Endothelial cell of umbilical vein (primary cell): ENCODE results near the gene AK4. TPM values are rescaled to one million over a fixed set of nuclear protein-coding genes. Genes with fewer than 3 reads are reported as not detected.
A peak's percentile ranks its signal among the peaks of the same experiment; 100 is the strongest.

Experiments used
- BruUV-seq: library from RNA; stranded (reverse); fragments of 400-500 nt; replicated peaks from 2 replicates; lab custom pipeline; 2021; lab: Mats Ljungman, UMichigan
- CTCF ChIA-PET: fragments of 300-600, 350-600 bp; sonication (Branson Sonifier 250); formaldehyde crosslinking; loops from one replicate; lab custom pipeline; 2021; ENCODE audit warnings: antibody characterized with exemption, inconsistent platforms; lab: Charles Lee
- POLR2A ChIA-PET: fragments of 300-600, 350-600 bp; sonication (Branson Sonifier 250); formaldehyde crosslinking; loops from one replicate; lab custom pipeline; 2021; ENCODE audit warnings: antibody characterized with exemption, inconsistent platforms; lab: Charles Lee
- DNase-seq: peaks from one replicate; pipeline ENCODE4 v3.0.0-alpha.2; 2011; ENCODE audit warnings: low read depth, low spot score
- FAIRE-seq: peaks from 2 replicates; lab custom pipeline; 2011; peaks lifted over from hg19 to GRCh38; lab: Jason Lieb, UNC
- H2AFZ ChIP-seq: 2 replicates; pipeline ENCODE4 v1.6.0; 2012; ENCODE audit warnings: low read depth, low read length, control low read depth, inconsistent platforms
- H3K27ac ChIP-seq: 2 replicates; pipeline ENCODE4 v1.5.1; 2011; ENCODE audit warnings: low read depth, mild to moderate bottlenecking, control low read depth, low read length, moderate library complexity; ENCODE audit not compliant: insufficient read depth
- H3K27me3 ChIP-seq, 2 experiments: 2 replicates each; pipeline versions ENCODE4 v1.6.0 to v1.6.1; 2011; ENCODE audit warnings: low read length in 2 of 2, mixed read lengths in 1 of 2; ENCODE audit not compliant: control insufficient read depth in 2 of 2, insufficient read depth in 2 of 2
- H3K36me3 ChIP-seq, 2 experiments: 2 replicates in 1 of 2; 3 replicates in 1 of 2; pipeline ENCODE4 v1.5.1; 2011; ENCODE audit warnings: low read length in 2 of 2, mild to moderate bottlenecking in 1 of 2, moderate library complexity in 1 of 2; ENCODE audit not compliant: control insufficient read depth in 2 of 2, insufficient read depth in 2 of 2; ENCODE audit errors: extremely low read depth in 1 of 2
- H3K4me1 ChIP-seq: 3 replicates; pipeline ENCODE4 v1.5.1; 2011; ENCODE audit warnings: mild to moderate bottlenecking, low read length; ENCODE audit not compliant: control insufficient read depth, insufficient read depth; ENCODE audit errors: extremely low read depth
- H3K4me2 ChIP-seq: 2 replicates; pipeline ENCODE4 v1.6.1; 2011; ENCODE audit warnings: low read length, control low read depth, mixed read lengths; ENCODE audit not compliant: insufficient read depth
- H3K4me3 ChIP-seq, 3 experiments: fragments of 200-600 bp in 1 of 3; sonication (generic), shearing (Covaris generic) in 1 of 3; replicated peaks in 1 of 3; 2 replicates each; pipeline ENCODE4 v1.5.1; 2011 to 2016; ENCODE audit warnings: control low read depth in 3 of 3, low read length in 3 of 3, mild to moderate bottlenecking in 2 of 3, inconsistent platforms in 1 of 3, low read depth in 1 of 3, moderate library complexity in 1 of 3; ENCODE audit not compliant: insufficient read depth in 1 of 3
- H3K79me2 ChIP-seq: 2 replicates; pipeline ENCODE4 v1.6.0; 2012; ENCODE audit warnings: low read length, inconsistent platforms; ENCODE audit not compliant: control insufficient read depth, insufficient read depth
- H3K9ac ChIP-seq: replicated peaks from 2 replicates; pipeline ENCODE3; 2011; ENCODE audit warnings: low read length, control low read depth; ENCODE audit not compliant: insufficient read depth; ENCODE audit errors: extremely low read depth
- H3K9me1 ChIP-seq: replicated peaks from 3 replicates; pipeline ENCODE4 v1.6.0; 2011; ENCODE audit warnings: mild to moderate bottlenecking, low read length; ENCODE audit not compliant: control insufficient read depth, insufficient read depth; ENCODE audit errors: extremely low read depth
- H3K9me3 ChIP-seq: replicated peaks from 2 replicates; pipeline ENCODE4 v1.5.1; 2012; ENCODE audit warnings: low read length, inconsistent platforms; ENCODE audit not compliant: control insufficient read depth, insufficient read depth
- H4K20me1 ChIP-seq: replicated peaks from 2 replicates; pipeline ENCODE3; 2011; ENCODE audit warnings: mild to moderate bottlenecking, low read length; ENCODE audit not compliant: control insufficient read depth, insufficient read depth; ENCODE audit errors: extremely low read depth
- CTCF ChIP-seq, 2 donors: IDR thresholded peaks; 1 replicate in 1 of 2; 2 replicates in 1 of 2; pipeline ENCODE4 v1.5.1; 2011; ENCODE audit warnings: low read length in 2 of 2, mild to moderate bottlenecking in 2 of 2, moderate library complexity in 2 of 2, control low read depth in 1 of 2, inconsistent platforms in 1 of 2, low read depth in 1 of 2; ENCODE audit not compliant: insufficient read depth in 1 of 2; ENCODE audit errors: extremely low read depth in 1 of 2
- EZH2 ChIP-seq: IDR thresholded peaks from 2 replicates; pipeline ENCODE4 v1.6.1; 2012; ENCODE audit warnings: borderline replicate concordance, low read depth, mild to moderate bottlenecking, moderate library complexity, low read length, inconsistent platforms; ENCODE audit not compliant: severe bottlenecking
- FOS ChIP-seq: IDR thresholded peaks from 2 replicates; pipeline ENCODE4 v1.6.1; 2011; ENCODE audit warnings: mild to moderate bottlenecking, low read length, moderate library complexity, borderline replicate concordance; ENCODE audit not compliant: insufficient read depth
- GATA2 ChIP-seq: IDR thresholded peaks from 2 replicates; pipeline ENCODE4 v1.7.0; 2011; ENCODE audit warnings: low read depth, mild to moderate bottlenecking, moderate library complexity, mixed read lengths, low read length; ENCODE audit not compliant: insufficient read length, insufficient read depth
- JUN ChIP-seq: IDR thresholded peaks from 2 replicates; pipeline ENCODE4 v1.6.1; 2011; ENCODE audit warnings: borderline replicate concordance, low read depth; ENCODE audit not compliant: insufficient read length, insufficient read depth
- MAX ChIP-seq: IDR thresholded peaks from 2 replicates; pipeline ENCODE4 v1.6.1; 2011; ENCODE audit not compliant: insufficient read depth, insufficient read length
- MYC ChIP-seq: IDR thresholded peaks from one replicate; pipeline ENCODE4 v1.6.1; 2011; ENCODE audit warnings: mild to moderate bottlenecking, low read depth, low read length
- POLR2A ChIP-seq: IDR thresholded peaks from 2 replicates; pipeline ENCODE4 v1.6.1; 2012; ENCODE audit warnings: low read depth, mild to moderate bottlenecking, control low read depth, low read length
- POLR2AphosphoS5 ChIP-seq: IDR thresholded peaks from 2 replicates; pipeline ENCODE4 v1.6.1; 2012; ENCODE audit warnings: low read depth, mild to moderate bottlenecking, control low read depth, low read length, moderate library complexity; ENCODE audit not compliant: insufficient read depth
- dilution Hi-C: fragments of 300-500 bp; cut with MboI; formaldehyde crosslinking; loops from one replicate; pipeline ENCODE4 v1.15.0; 2019; ENCODE audit warnings: low sequenced_read_pairs; ENCODE audit not compliant: extremely low pct_ligation_motif_present
- intact Hi-C: fragments of 100-400 bp; cut with micrococcal nuclease; formaldehyde crosslinking; loops from one replicate; pipeline ENCODE4 v1.10.0; 2022
- polyA plus RNA-seq, 4 experiments: library from polyadenylated mRNA; depleted of rRNA in 3 of 4; stranded (reverse) in 3 of 4; unstranded in 1 of 4; fragments of >200 nt; gene quantifications; 2 replicates each; pipeline versions ENCODE4 v1.2.1 to v1.2.3, GENCODE V29; 2011 to 2012; ENCODE audit warnings: missing spikeins in 1 of 4
- total RNA-seq: library from RNA; stranded (reverse); gene quantifications from 2 replicates; pipeline ENCODE4 v1.2.3, GENCODE V29; 2021

AK4 gene
- total and polyA plus RNA-seq, 2 donors (not counting 3 experiments of a cell fraction or from before 2014, with no cell fraction given) = 2.2 to 5.6 TPM

- no peaks in the 10 kb centered on the region for H3K9me3 ChIP-seq
- CTCF ChIA-PET = no interaction called here
Observed at GRCh38 chr1:65172936-65173690, 25.1 kb downstream of the AK4 start.

GRCh38 chr1:65174585-65174984 lies 26.6 kb downstream of the AK4 start:
- Histone ChIP-seq H3K4me3 (no peak overlapping the region), H3K36me3 (no peaks in the 10 kb centered on the region), H3K27me3 (no peaks in the 10 kb centered on the region), H3K4me2 (no peak overlapping the region), H3K4me1 (no peaks in the 10 kb centered on the region), H3K9me1 (no peaks in the 10 kb centered on the region), H3K79me2 (no peaks in the 10 kb centered on the region), H4K20me1 (no peaks in the 10 kb centered on the region), H2AFZ (no peak overlapping the region), H3K27ac (no peak overlapping the region), H3K9ac (no peak overlapping the region), H3K9me3 (no peaks in the 10 kb centered on the region)
- intact Hi-C loops = no loop called here
- TF ChIP-seq MAX = no peak
- TF ChIP-seq FOS = no peak
- TF ChIP-seq POLR2A = no peak
- TF ChIP-seq GATA2 = no peak
- TF ChIP-seq EZH2 = no peak
- TF ChIP-seq POLR2AphosphoS5 = no peak
- no peak for TF ChIP-seq JUN
- TF ChIP-seq CTCF (IDR thresholded peaks at IDR 0.05; ENCODE audit: extremely low read depth in 1 of 2, insufficient read depth in 1 of 2, low read depth in 1 of 2, low read length in 2 of 2) = no peak
- no peak for TF ChIP-seq MYC
- no TSS peak for BruUV-seq
- dilution Hi-C loops = no loop called here
- POLR2A ChIA-PET = no interaction called here
- CTCF ChIA-PET = interaction anchor here (1.4 kb wide), 1 partner anchor 26 kb away, joined by 3 read pairs; no protein-coding TSS in a partner anchor
- DNase-seq (no peak), FAIRE-seq (no peak)

More at GRCh38 chr1:65172936-65173690, 25.1 kb downstream of the AK4 start:
- H3K27me3 ChIP-seq = no peaks in the 10 kb centered on the region
- H3K4me2 ChIP-seq = no peak overlapping the region
- DNase-seq (no peak), FAIRE-seq (peak; percentile 31)
- H3K79me2 ChIP-seq = no peaks in the 10 kb centered on the region
- no peak overlapping the region for H3K27ac ChIP-seq
- H4K20me1 ChIP-seq = no peaks in the 10 kb centered on the region
- no peak overlapping the region for H3K4me3 ChIP-seq
- H3K9ac ChIP-seq = no peak overlapping the region
- POLR2A ChIA-PET = no interaction called here
- no peaks in the 10 kb centered on the region for H3K4me1 ChIP-seq
- dilution Hi-C loops (no loop called here), intact Hi-C loops (no loop called here)
- H3K9me1 ChIP-seq = no peaks in the 10 kb centered on the region
- no peak overlapping the region for H2AFZ ChIP-seq
- H3K36me3 ChIP-seq = no peaks in the 10 kb centered on the region
- no peak for TF ChIP-seq GATA2
- no TSS peak for BruUV-seq
